HG03064 (cell line): ENCODE results near the gene ZNF32.
A peak's percentile ranks its signal among the peaks of the same experiment; 100 is the strongest.

Source experiments
- ATAC-seq: cut with Tn5 transposase; IDR thresholded peaks from one replicate; pipeline ENCODE4 v1.9.1; 2021; ENCODE audit warnings: low read depth; ENCODE audit not compliant: unreplicated experiment

Gene ZNF32

GRCh38 chr10:43648398-43649184 lies at the start of gene ZNF32:
TSS of gene ZNF32 (minus strand) at chr10:43648881. CDS start at chr10:43646133, 2,748 bp downstream.
- ATAC-seq = peak; percentile 100

DNA sequence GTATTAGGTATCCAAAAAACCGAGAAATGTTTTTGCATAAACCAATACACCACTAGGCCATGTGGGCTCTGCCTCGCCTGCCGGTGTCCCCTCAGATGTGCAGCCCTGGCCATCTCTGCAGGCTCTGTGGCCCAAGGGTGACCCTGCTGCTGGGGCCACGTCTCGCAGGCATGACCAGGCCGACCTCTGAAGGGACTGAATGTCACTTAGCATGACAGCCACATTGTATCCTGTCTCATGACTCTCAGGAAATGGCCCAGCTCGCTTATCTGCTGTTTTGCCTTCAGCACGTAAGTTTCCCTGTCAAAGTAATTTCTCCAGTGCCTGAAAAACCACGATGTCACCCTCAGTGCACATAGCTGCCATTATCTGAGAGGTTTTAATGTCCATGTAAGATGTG lies 49.5 kb upstream of the ZNF32 start:
- no peak for ATAC-seq

DNA sequence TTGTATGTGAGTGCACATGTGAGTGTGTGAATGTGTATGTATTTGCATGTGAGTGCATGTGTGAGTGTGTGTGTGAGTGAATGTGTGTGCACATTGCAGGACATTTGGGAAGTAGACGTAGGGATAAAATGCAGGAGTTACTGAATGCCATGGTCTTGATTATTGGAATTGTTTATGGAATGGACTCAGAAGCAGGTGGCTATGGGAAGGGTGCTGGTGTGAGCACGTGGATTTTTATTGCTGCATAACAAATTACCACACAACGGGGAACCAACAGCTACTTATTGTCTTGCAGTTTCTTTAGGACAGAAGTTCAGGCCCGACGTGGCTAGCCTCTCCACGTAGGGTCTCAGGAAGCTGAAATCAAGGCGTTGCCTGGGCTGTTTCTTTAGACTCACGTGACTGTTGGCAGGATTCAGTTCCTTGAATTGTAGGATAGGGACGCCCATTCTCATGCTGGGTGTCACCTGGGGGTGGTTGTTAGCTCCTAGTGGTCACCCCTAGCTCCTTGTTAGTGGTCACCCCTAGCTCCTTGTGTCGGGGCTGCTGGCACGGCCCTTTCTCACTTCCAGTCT lies 48.3 kb upstream of the ZNF32 start:
- no peak for ATAC-seq

DNA sequence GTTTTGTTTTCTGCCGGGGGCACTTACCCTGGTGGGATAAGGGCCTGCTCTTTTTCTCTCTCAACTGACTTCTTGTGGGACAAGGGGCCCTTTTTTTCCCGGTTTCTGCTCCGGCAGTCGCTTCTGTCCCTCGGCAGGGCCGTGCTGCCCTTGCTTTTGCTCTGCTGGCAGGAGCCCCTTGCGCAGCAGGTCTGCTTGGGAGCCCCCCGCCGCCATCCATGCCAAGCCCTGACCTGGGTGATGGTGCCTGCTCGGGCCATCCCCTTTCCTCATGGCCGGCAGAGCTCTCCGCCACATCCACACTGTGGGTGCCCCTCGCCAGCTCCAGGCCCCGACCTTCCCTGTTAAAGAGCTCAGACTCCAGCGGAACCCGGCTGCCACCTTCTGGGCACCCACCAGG lies 47.0 kb upstream of the ZNF32 start:
- no peak for ATAC-seq

GRCh38 chr10:43695321-43695720 lies 46.6 kb upstream of the ZNF32 start:
- no peak for ATAC-seq

DNA sequence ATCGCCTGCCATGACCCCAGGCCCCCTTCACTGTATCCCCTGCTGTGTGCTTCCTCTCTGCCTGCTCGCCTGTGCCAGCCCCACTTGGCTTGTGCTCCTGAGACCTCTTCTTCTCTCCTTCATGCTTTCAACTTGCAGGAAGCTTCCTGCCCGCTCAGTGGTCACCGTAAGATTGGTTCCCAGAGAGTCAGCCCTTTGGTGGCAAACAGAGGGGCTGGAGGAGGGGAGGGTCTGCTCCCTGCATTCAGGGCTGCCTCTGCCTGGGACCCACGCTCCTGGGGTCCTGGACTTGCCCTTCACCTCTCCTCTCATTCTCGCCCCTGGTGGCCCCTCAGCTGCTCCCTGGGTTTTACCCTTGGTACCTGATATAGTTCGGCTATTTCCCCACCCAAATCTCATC lies 45.8 kb upstream of the ZNF32 start:
- no peak for ATAC-seq

GRCh38 chr10:43693602-43694001 lies 44.9 kb upstream of the ZNF32 start:
- ATAC-seq = no peak

DNA sequence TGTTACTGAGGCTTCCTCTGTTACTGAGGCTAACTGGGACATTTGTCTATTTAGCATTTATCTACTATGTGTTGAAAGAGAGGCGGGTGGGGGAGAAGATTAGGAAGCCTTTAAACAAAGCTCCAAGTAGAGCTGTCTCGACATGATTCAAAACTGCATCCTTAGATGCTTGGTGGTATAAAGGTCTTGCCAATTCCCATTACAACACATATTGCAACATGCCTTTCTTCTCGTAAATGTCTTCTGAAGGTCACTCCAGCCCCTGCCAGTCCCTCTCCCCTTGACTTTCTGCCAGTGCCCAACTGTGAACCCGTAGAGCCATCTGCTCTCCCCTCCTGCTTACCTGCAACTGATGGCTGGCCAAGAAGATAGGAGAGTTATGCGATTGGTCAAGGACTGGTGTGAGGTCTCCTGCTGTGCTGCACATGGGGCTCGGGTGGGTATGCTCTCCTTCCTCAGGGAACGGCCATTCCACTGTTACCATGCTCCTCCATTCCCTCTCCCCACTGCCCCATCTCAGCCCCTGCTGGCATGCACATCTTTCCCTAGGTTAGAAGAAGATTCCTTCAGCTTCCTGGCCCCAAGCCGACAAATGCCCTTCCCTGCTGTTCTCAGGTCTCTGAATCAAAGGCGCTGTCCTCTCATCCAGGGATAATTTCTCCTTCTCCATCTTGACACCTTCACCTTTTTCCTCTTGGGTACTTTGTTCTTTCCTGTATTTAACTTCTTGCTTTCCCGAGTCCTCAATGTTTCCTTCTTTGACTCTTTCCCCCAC lies 43.6 kb upstream of the ZNF32 start:
- ATAC-seq = no peak

GRCh38 chr10:43691485-43691884 lies 42.8 kb upstream of the ZNF32 start:
- no peak for ATAC-seq

DNA sequence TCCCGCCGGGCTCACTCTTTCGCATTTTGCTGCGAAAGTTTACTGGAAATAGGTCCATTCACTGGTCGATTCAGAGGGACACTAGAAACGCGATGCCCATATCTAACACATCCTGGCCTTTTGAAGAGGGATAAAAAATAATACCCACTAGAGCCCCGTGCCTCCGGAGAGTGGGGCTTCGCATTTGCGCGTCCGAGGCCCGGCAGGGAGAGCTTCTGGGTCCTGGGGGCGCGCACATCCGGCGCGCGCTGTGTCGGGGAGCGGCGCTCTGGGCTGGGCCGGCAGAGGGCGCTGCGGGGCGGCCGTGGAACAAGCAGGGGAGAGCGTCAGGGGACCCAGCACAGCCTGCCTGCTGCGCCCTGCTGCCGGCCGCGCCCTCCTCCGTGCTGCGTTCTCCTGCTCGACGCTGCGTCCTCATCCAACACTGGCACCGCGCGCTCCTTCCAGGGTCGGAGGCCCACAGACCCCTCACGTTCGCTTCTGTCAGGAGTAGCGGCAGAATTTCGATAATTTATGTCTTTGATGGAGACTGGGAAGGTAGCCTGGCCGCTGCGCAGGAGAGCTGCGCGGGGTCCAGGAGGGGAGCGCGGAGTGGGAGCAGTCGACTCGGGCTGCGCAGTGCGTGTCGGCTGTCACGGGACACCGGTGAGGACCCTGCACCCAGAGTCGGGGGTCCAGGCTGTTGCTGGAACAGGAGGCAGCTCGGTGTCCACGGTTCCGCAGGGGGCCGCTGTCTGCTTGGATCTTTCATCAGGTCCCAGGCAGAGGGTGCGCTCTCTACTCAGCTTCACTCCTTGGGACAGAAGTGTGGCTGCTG lies 41.5 kb upstream of the ZNF32 start:
- peak; percentile 98 for ATAC-seq

DNA sequence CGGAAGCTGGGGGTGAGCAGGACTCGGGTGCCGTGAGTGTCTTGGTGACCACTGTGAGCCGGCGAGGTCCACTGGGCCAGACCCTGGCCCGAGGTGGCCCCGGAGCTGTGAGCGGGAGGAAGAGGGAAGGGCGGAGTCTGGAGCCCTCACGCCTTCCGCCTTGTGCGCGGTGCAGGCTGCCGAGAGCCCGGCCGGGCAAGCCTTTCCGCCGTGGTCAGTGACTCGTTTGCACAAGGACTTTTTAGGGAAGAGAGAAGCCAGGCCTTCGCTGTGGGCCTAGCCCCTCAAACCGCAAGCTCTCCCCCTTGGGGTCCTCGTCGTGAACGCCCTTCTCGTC lies 40.9 kb upstream of the ZNF32 start:
- no peak for ATAC-seq

- no peak for ATAC-seq
Measured at GRCh38 chr10:43689007-43689491, 40.4 kb upstream of the ZNF32 start.

- no peak for ATAC-seq
Measured at GRCh38 chr10:43688348-43688892, 39.7 kb upstream of the ZNF32 start.

GRCh38 chr10:43687373-43687772 lies 38.7 kb upstream of the ZNF32 start:
- ATAC-seq = no peak

- no peak for ATAC-seq
Measured at GRCh38 chr10:43686414-43686813, 37.7 kb upstream of the ZNF32 start.

GRCh38 chr10:43685744-43686143 lies 37.1 kb upstream of the ZNF32 start:
- ATAC-seq = no peak

GRCh38 chr10:43684292-43684559 lies 35.5 kb upstream of the ZNF32 start:
- no peak for ATAC-seq

- ATAC-seq = no peak
Measured at GRCh38 chr10:43683451-43684291, 35.0 kb upstream of the ZNF32 start.

GRCh38 chr10:43682956-43683355 lies 34.3 kb upstream of the ZNF32 start:
- no peak for ATAC-seq

- no peak for ATAC-seq
Measured at GRCh38 chr10:43681721-43682120, 33.0 kb upstream of the ZNF32 start.
